OCI-LY1 (cell line): ENCODE results near the gene ST8SIA1.

Experiments
- H2AFZ ChIP-seq: fragments of 200-600 bp; sonication (generic), shearing (Covaris generic); 2 replicates; pipeline ENCODE4 v1.6.0; 2014; ENCODE audit warnings: antibody characterized with exemption, mild to moderate bottlenecking, low read length
- H3F3A ChIP-seq: fragments of 200-600 bp; sonication (generic), shearing (Covaris generic); 2 replicates; pipeline ENCODE4 v1.6.0; 2014; ENCODE audit warnings: mild to moderate bottlenecking, antibody characterized with exemption, low read length, moderate library complexity; ENCODE audit not compliant: insufficient read depth
- H3K27ac ChIP-seq: fragments of 200-600 bp; sonication (generic); 2 replicates; pipeline ENCODE4 v1.5.1; 2014; ENCODE audit warnings: low read length, mixed run types, mild to moderate bottlenecking, low read depth; ENCODE audit not compliant: poor library complexity, severe bottlenecking
- H3K27me3 ChIP-seq: fragments of 200-600 bp; sonication (generic); 2 replicates; pipeline ENCODE4 v1.6.0; 2014; ENCODE audit warnings: antibody characterized with exemption, mild to moderate bottlenecking, low read length, moderate library complexity; ENCODE audit not compliant: insufficient read depth
- H3K36me3 ChIP-seq: fragments of 200-600 bp; sonication (generic); 2 replicates; pipeline ENCODE4 v1.6.1; 2014; ENCODE audit warnings: mild to moderate bottlenecking, antibody characterized with exemption, low read length, moderate library complexity, mixed read lengths; ENCODE audit not compliant: insufficient read depth
- H3K4me1 ChIP-seq: fragments of 200-600 bp; sonication (generic); 2 replicates; pipeline ENCODE4 v1.5.1; 2014; ENCODE audit warnings: mild to moderate bottlenecking, low read length, moderate library complexity; ENCODE audit not compliant: insufficient read depth, severe bottlenecking
- H3K4me2 ChIP-seq: fragments of 200-600 bp; sonication (generic), shearing (Covaris generic); 2 replicates; pipeline ENCODE4 v1.6.1; 2014; ENCODE audit warnings: low read length
- H3K4me3 ChIP-seq: fragments of 200-600 bp; sonication (generic); 2 replicates; pipeline ENCODE4 v1.5.1; 2014; ENCODE audit warnings: low read length, low read depth, mild to moderate bottlenecking, mixed read lengths; ENCODE audit not compliant: poor library complexity, severe bottlenecking
- H3K79me2 ChIP-seq: fragments of 200-600 bp; shearing (Covaris generic); 2 replicates; pipeline ENCODE4 v1.6.1; 2016; ENCODE audit warnings: mixed run types, low read length, mixed read lengths; ENCODE audit not compliant: insufficient read depth
- H3K9ac ChIP-seq: fragments of 200-600 bp; sonication (generic), shearing (Covaris generic); 2 replicates; pipeline ENCODE4 v1.6.1; 2014; ENCODE audit warnings: mild to moderate bottlenecking, low read length, mixed read lengths
- H3K9me2 ChIP-seq: fragments of 200-600 bp; sonication (generic), shearing (Covaris generic); 2 replicates; pipeline ENCODE4 v1.6.1; 2014; ENCODE audit warnings: low read depth, mild to moderate bottlenecking, low read length, mixed read lengths
- H3K9me3 ChIP-seq: fragments of 200-600 bp; shearing (Covaris generic); 2 replicates; pipeline ENCODE4 v1.6.1; 2014; ENCODE audit warnings: low read length, mixed read lengths
- H4K20me1 ChIP-seq: fragments of 200-600 bp; sonication (generic), shearing (Covaris generic); 2 replicates; pipeline ENCODE4 v1.6.0; 2016; ENCODE audit warnings: mild to moderate bottlenecking, low read length; ENCODE audit not compliant: insufficient read depth
- CTCF ChIP-seq: fragments of 200-600 bp; sonication (generic), shearing (Covaris generic); IDR thresholded peaks from 2 replicates; pipeline ENCODE4 v1.5.1; 2017; ENCODE audit warnings: mild to moderate bottlenecking, antibody characterized with exemption, low read length, moderate library complexity, mixed read lengths
- EZH2 ChIP-seq: fragments of 200-600 bp; sonication (generic), shearing (Covaris generic); IDR thresholded peaks from 2 replicates; pipeline ENCODE4 v1.8.0; 2017; ENCODE audit warnings: borderline replicate concordance, mixed run types, mild to moderate bottlenecking, antibody characterized with exemption, low read length, moderate library complexity, mixed read lengths

The ST8SIA1 gene

GRCh38 chr12:22231836-22232235 is 102.7 kb downstream of the ST8SIA1 start:
- Histone ChIP-seq H3K27ac (no peak overlapping the region), H2AFZ (no peak overlapping the region), H3K9ac (no peak overlapping the region), H3K4me1 (no peaks in the 10 kb centered on the region), H3K36me3 (no peaks in the 10 kb centered on the region), H3K27me3 (no peaks in the 10 kb centered on the region; the same call in 1 of the 2 replicates), H3F3A (no peaks in the 10 kb centered on the region), H3K79me2 (no peaks in the 10 kb centered on the region), H3K9me2 (no peaks in the 10 kb centered on the region), H3K9me3 (no peaks in the 10 kb centered on the region), H3K4me2 (no peak overlapping the region), H3K4me3 (no peak overlapping the region), H4K20me1 (no peaks in the 10 kb centered on the region)
- TF ChIP-seq EZH2 (no peak), CTCF (no peak)

- Histone ChIP-seq H3K4me1 (no peaks in the 10 kb centered on the region), H3K9me3 (no peaks in the 10 kb centered on the region), H3K36me3 (no peaks in the 10 kb centered on the region), H2AFZ (no peak overlapping the region), H4K20me1 (no peaks in the 10 kb centered on the region), H3K27me3 (no peaks in the 10 kb centered on the region; the same call in 1 of the 2 replicates), H3K4me3 (no peak overlapping the region), H3F3A (no peaks in the 10 kb centered on the region), H3K27ac (no peak overlapping the region), H3K4me2 (no peak overlapping the region), H3K9me2 (no peaks in the 10 kb centered on the region), H3K79me2 (no peaks in the 10 kb centered on the region), H3K9ac (no peak overlapping the region)
- no peak for TF ChIP-seq CTCF
- no peak for TF ChIP-seq EZH2
Observed at GRCh38 chr12:22231078-22231477, 103.4 kb downstream of the ST8SIA1 start.

GRCh38 chr12:22230280-22230794 is 104.2 kb downstream of the ST8SIA1 start:
- no peak overlapping the region for H3K4me2 ChIP-seq
- H3K27ac ChIP-seq, result no peak overlapping the region
- no peak overlapping the region for H2AFZ ChIP-seq
- no peaks in the 10 kb centered on the region for H3K9me3 ChIP-seq
- no peak for TF ChIP-seq CTCF
- no peak for TF ChIP-seq EZH2
- H3K9ac ChIP-seq, result no peak overlapping the region
- H3K9me2 ChIP-seq, result no peaks in the 10 kb centered on the region
- no peaks in the 10 kb centered on the region for H3K36me3 ChIP-seq
- H3K4me1 ChIP-seq, result no peaks in the 10 kb centered on the region
- no peak overlapping the region for H3K4me3 ChIP-seq
- H3K27me3 ChIP-seq, result no peaks in the 10 kb centered on the region; the same call in 1 of the 2 replicates
- H4K20me1 ChIP-seq, result no peaks in the 10 kb centered on the region
- no peaks in the 10 kb centered on the region for H3K79me2 ChIP-seq
- H3F3A ChIP-seq, result no peaks in the 10 kb centered on the region
